H9 (cell line): ENCODE results near the gene ATAD5. TPM values are rescaled to one million over a fixed set of nuclear protein-coding genes. Genes with fewer than 3 reads are reported as not detected.

Experiments used
- DNase-seq: peaks from one replicate; pipeline ENCODE4 v3.0.0-alpha.2; 2017
- H2AFZ ChIP-seq: one replicate; pipeline ENCODE4 v1.6.1; 2013; ENCODE audit warnings: mild to moderate bottlenecking, low read length, control low read depth, moderate library complexity
- H2AK5ac ChIP-seq: 2 replicates; pipeline ENCODE4 v1.6.1; 2013; ENCODE audit warnings: low read length, control low read depth, mixed read lengths; ENCODE audit not compliant: insufficient read length
- H2BK120ac ChIP-seq: one replicate; pipeline ENCODE4 v1.6.1; 2013; ENCODE audit warnings: low read depth, mild to moderate bottlenecking, low read length, control low read depth, inconsistent platforms; ENCODE audit not compliant: poor library complexity, severe bottlenecking
- H2BK12ac ChIP-seq: 2 replicates; pipeline ENCODE4 v1.6.1; 2013; ENCODE audit warnings: low read length, control low read depth, mixed read lengths, low read depth; ENCODE audit not compliant: insufficient read length
- H2BK15ac ChIP-seq: 2 replicates; pipeline ENCODE4 v1.6.1; 2013; ENCODE audit warnings: low read depth, low read length, control low read depth
- H2BK20ac ChIP-seq: one replicate; pipeline ENCODE4 v1.6.1; 2013; ENCODE audit warnings: low read depth, mild to moderate bottlenecking, low read length, control low read depth, inconsistent platforms; ENCODE audit not compliant: poor library complexity, severe bottlenecking
- H2BK5ac ChIP-seq: 2 replicates; pipeline ENCODE4 v1.6.1; 2013; ENCODE audit warnings: low read length, control low read depth, mixed read lengths; ENCODE audit not compliant: insufficient read length
- H3K14ac ChIP-seq: 2 replicates; pipeline ENCODE4 v1.6.1; 2013; ENCODE audit warnings: low read length, control low read depth; ENCODE audit not compliant: insufficient read depth
- H3K18ac ChIP-seq: 2 replicates; pipeline ENCODE4 v1.6.1; 2013; ENCODE audit warnings: low read depth, mild to moderate bottlenecking, mixed read lengths, low read length, control low read depth; ENCODE audit not compliant: insufficient read length
- H3K23ac ChIP-seq: 2 replicates; pipeline ENCODE4 v1.6.1; 2013; ENCODE audit warnings: low read length, control low read depth, mixed read lengths, low read depth; ENCODE audit not compliant: insufficient read length
- H3K23me2 ChIP-seq: 2 replicates; pipeline ENCODE4 v1.6.1; 2013; ENCODE audit warnings: low read depth, mild to moderate bottlenecking, mixed read lengths, low read length, control low read depth; ENCODE audit not compliant: insufficient read length, poor library complexity, severe bottlenecking
- H3K27ac ChIP-seq: 2 replicates; pipeline ENCODE4 v1.5.1; 2013; ENCODE audit warnings: low read length, control low read depth, mixed read lengths, low read depth; ENCODE audit not compliant: insufficient read length
- H3K27me3 ChIP-seq: 2 replicates; pipeline ENCODE4 v1.6.1; 2013; ENCODE audit warnings: low read length, control low read depth, inconsistent platforms; ENCODE audit not compliant: insufficient read depth
- H3K4ac ChIP-seq: 2 replicates; pipeline ENCODE4 v1.6.1; 2013; ENCODE audit warnings: low read depth, mild to moderate bottlenecking, control low read depth, inconsistent platforms, low read length, moderate library complexity
- H3K4me1 ChIP-seq: 2 replicates; pipeline ENCODE4 v1.6.1; 2013; ENCODE audit warnings: low read length, control low read depth, inconsistent platforms; ENCODE audit not compliant: insufficient read depth
- H3K4me2 ChIP-seq: 2 replicates; pipeline ENCODE4 v1.6.1; 2013; ENCODE audit warnings: low read length, control low read depth, mixed read lengths; ENCODE audit not compliant: insufficient read length, insufficient read depth
- H3K56ac ChIP-seq: 2 replicates; pipeline ENCODE4 v1.6.1; 2013; ENCODE audit warnings: low read depth, mild to moderate bottlenecking, mixed read lengths, low read length, control low read depth; ENCODE audit not compliant: insufficient read length
- H3K79me1 ChIP-seq: 2 replicates; pipeline ENCODE4 v1.6.1; 2013; ENCODE audit warnings: low read depth, mild to moderate bottlenecking, moderate library complexity, low read length, control low read depth, inconsistent platforms; ENCODE audit not compliant: insufficient read depth, poor library complexity, severe bottlenecking
- H3K79me2 ChIP-seq: 2 replicates; pipeline ENCODE4 v1.6.1; 2013; ENCODE audit warnings: low read length, control low read depth, inconsistent platforms; ENCODE audit not compliant: insufficient read depth
- H3K9ac ChIP-seq: 2 replicates; pipeline ENCODE4 v1.6.1; 2013; ENCODE audit warnings: low read length, control low read depth, mixed read lengths; ENCODE audit not compliant: insufficient read length; ENCODE audit errors: extremely low read depth
- H3K9me3 ChIP-seq: one replicate; pipeline ENCODE4 v1.6.1; 2013; ENCODE audit warnings: low read depth, low read length, inconsistent platforms; ENCODE audit not compliant: control insufficient read depth
- H3T11ph ChIP-seq: one replicate; pipeline ENCODE4 v1.6.1; 2013; ENCODE audit warnings: mild to moderate bottlenecking, low read length, control low read depth, inconsistent platforms
- H4K20me1 ChIP-seq: one replicate; pipeline ENCODE4 v1.6.1; 2013; ENCODE audit not compliant: control insufficient read depth, insufficient read length, insufficient read depth
- H4K5ac ChIP-seq: 2 replicates; pipeline ENCODE4 v1.6.1; 2013; ENCODE audit warnings: low read depth, mild to moderate bottlenecking, mixed read lengths, low read length, control low read depth; ENCODE audit not compliant: insufficient read length
- H4K8ac ChIP-seq: replicated peaks from 2 replicates; pipeline ENCODE4 v1.6.1; 2013; ENCODE audit warnings: low read length, control low read depth, mixed read lengths, low read depth; ENCODE audit not compliant: insufficient read length
- H4K91ac ChIP-seq: 2 replicates; pipeline ENCODE4 v1.6.1; 2013; ENCODE audit warnings: low read depth, mild to moderate bottlenecking, moderate library complexity, mixed read lengths, low read length, control low read depth; ENCODE audit not compliant: insufficient read length
- H3K27ac Mint-ChIP-seq, 3 experiments: 2 replicates in 2 of 3; 3 replicates in 1 of 3; pipeline ENCODE4 v1.8.0; 2020 to 2021; ENCODE audit warnings: mixed read lengths in 3 of 3, mild to moderate bottlenecking in 1 of 3, moderate library complexity in 1 of 3
- H3K27me3 Mint-ChIP-seq: 2 replicates; pipeline ENCODE4 v1.8.0; 2021; ENCODE audit warnings: low read depth, mild to moderate bottlenecking, moderate library complexity, mixed read lengths
- H3K36me3 Mint-ChIP-seq, 3 experiments: 2 replicates in 2 of 3; 3 replicates in 1 of 3; pipeline ENCODE4 v1.8.0; 2020 to 2021; ENCODE audit warnings: low read depth in 3 of 3, mixed read lengths in 3 of 3; ENCODE audit not compliant: insufficient read depth in 1 of 3
- H3K4me1 Mint-ChIP-seq, 2 experiments: 2 replicates each; pipeline ENCODE4 v1.8.0; 2020; ENCODE audit warnings: mixed read lengths in 2 of 2
- H3K4me3 Mint-ChIP-seq, 2 experiments: 2 replicates in 1 of 2; 3 replicates in 1 of 2; pipeline ENCODE4 v1.8.0; 2020 to 2021; ENCODE audit warnings: mild to moderate bottlenecking in 2 of 2, mixed read lengths in 2 of 2, moderate library complexity in 1 of 2
- H3K9me3 Mint-ChIP-seq, 2 experiments: 2 replicates in 1 of 2; 3 replicates in 1 of 2; pipeline ENCODE4 v1.8.0; 2020; ENCODE audit warnings: mild to moderate bottlenecking in 2 of 2, mixed read lengths in 2 of 2, moderate library complexity in 1 of 2
- WGBS: extraction: QIAGEN DNeasy Blood & Tissue Kit; methylation state at CpG from one replicate; pipeline ENCODE4 v1.1.7; 2013; ENCODE audit warnings: missing lambda C conversion rate, low lambda C conversion rate, mixed read lengths; ENCODE audit not compliant: insufficient read length; ENCODE audit errors: extremely low coverage; 5-methylcytosine and 5-hydroxymethylcytosine counted together
- total RNA-seq: library from RNA; stranded (reverse); gene quantifications from 2 replicates; pipeline ENCODE4 v1.2.1, GENCODE V29; 2021
- TF ChIP-seq, protein P1 (sequence below): fragments of 200-600 bp; sonication (generic); conservative IDR thresholded peaks from 3 replicates; pipeline ENCODE4 v1.8.0; 2021; ENCODE audit warnings: antibody characterized with exemption, mild to moderate bottlenecking

The ATAD5 gene
- total RNA-seq, 1 experiment from 2014 or later, result 27.0 TPM

DNA sequence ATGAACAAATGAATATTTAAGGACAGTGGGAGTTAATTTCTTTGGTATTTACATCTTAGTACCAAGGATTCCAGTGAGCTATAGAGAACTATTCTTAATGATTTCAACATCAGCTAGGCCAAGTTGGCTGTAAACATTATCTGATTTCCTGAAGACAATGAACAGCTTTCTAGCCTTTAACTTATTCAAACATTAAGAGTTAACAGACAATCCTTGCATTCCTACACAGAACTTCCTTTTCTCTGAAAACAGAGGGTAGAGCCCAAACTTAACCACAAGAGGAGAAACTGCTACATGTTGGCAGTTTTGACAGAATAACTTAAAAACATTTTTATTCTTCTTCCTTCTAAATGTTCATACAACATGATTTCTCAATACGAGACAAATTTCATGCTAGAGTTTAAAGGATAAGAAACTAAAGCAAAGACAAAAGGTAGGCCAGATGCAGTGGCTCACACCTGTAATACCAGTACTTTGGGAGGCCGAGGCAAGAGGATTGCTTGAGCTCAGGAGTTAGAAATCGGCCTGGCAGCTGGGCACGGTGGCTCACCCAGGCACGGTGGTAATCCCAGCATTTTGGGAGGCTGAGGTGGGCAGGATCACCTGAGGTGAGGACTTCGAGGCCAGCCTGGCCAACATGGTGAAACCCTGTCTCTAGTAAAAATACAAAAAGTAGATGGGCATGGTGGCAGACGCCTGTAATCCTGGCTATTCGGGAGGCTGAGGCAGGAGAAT is 11.6 kb upstream of the ATAD5 start:
- Mint-ChIP-seq H3K4me1 (peaks cover 24 to 26% of the 10 kb centered on the region in 2 experiments), H3K36me3 (peaks cover 0 to 10% (median 7%) of the 10 kb centered on the region in 3 experiments; a peak in 5 of 7 replicates), H3K27me3 (no peaks in the 10 kb centered on the region), H3K27ac (peak overlapping the region in 2 of 3 experiments; percentile 24 to 73; a peak in 1 of 7 replicates), H3K4me3 (no peak overlapping the region), H3K9me3 (no peaks in the 10 kb centered on the region)
- Histone ChIP-seq H2BK120ac (no peak overlapping the region), H2BK5ac (no peak overlapping the region), H4K5ac (no peak overlapping the region), H3K79me2 (peaks cover 5% of the 10 kb centered on the region; the same call in 1 of the 2 replicates), H3K9ac (no peak overlapping the region), H2AK5ac (no peak overlapping the region), H3K4me1 (no peaks in the 10 kb centered on the region), H3K27ac (no peak overlapping the region), H3K56ac (no peak overlapping the region), H3K27me3 (no peaks in the 10 kb centered on the region), H2BK15ac (no peak overlapping the region), H3K14ac (no peak overlapping the region), H3K4ac (no peak overlapping the region), H4K91ac (no peak overlapping the region), H4K20me1 (no peaks in the 10 kb centered on the region), H2BK12ac (no peak overlapping the region), H3K23ac (no peak overlapping the region), H2BK20ac (no peak overlapping the region), H2AFZ (no peak overlapping the region), H3T11ph (no peak overlapping the region), H3K18ac (no peak overlapping the region), H3K23me2 (no peaks in the 10 kb centered on the region), H3K9me3 (no peaks in the 10 kb centered on the region), H4K8ac (no peak overlapping the region), H3K79me1 (peaks cover 5% of the 10 kb centered on the region), H3K4me2 (no peak overlapping the region)
- TF ChIP-seq, protein P1, sequence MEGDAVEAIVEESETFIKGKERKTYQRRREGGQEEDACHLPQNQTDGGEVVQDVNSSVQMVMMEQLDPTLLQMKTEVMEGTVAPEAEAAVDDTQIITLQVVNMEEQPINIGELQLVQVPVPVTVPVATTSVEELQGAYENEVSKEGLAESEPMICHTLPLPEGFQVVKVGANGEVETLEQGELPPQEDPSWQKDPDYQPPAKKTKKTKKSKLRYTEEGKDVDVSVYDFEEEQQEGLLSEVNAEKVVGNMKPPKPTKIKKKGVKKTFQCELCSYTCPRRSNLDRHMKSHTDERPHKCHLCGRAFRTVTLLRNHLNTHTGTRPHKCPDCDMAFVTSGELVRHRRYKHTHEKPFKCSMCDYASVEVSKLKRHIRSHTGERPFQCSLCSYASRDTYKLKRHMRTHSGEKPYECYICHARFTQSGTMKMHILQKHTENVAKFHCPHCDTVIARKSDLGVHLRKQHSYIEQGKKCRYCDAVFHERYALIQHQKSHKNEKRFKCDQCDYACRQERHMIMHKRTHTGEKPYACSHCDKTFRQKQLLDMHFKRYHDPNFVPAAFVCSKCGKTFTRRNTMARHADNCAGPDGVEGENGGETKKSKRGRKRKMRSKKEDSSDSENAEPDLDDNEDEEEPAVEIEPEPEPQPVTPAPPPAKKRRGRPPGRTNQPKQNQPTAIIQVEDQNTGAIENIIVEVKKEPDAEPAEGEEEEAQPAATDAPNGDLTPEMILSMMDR, result no peak
- no CpG with 5 or more reads among the region's 8 CpGs for whole genome bisulfite sequencing
- no peak for DNase-seq
